OCI-LY3 (cell line): ENCODE results near the gene MNDA.

Source experiments
- CTCF ChIP-seq: fragments of 200-600, 300-600 bp; sonication (generic); IDR thresholded peaks from 2 replicates; pipeline ENCODE4 v1.5.1; 2014; ENCODE audit warnings: antibody characterized with exemption, low read length, low read depth
- EZH2phosphoT487 ChIP-seq: fragments of 200-600 bp; shearing (Covaris generic); IDR thresholded peaks from 2 replicates; pipeline ENCODE4 v1.6.1; 2018; ENCODE audit warnings: antibody characterized with exemption, mixed run types, low read depth

- no peak for TF ChIP-seq CTCF
- no peak for TF ChIP-seq EZH2phosphoT487
Observed at GRCh38 chr1:158814970-158815369, 16.2 kb upstream of the MNDA start.
